ENCODE data around the gene APBB2.

Gene APBB2

GRCh38 chr4:41256740-41257256 is 42.5 kb upstream of the APBB2 start, which contains the start of gene UCHL1:
UCHL1 (plus strand) TSS chr4:41256928; CDS start chr4:41256977, 49 bp downstream.
- TF ChIP-seq CTCF (IDR thresholded peaks at IDR 0.05; ENCODE audit: low read depth, low read length): no peak
- peak; percentile 80 to 92 for DNase-seq (ENCODE audit: low read depth in 2 of 2)
- H3K4me3 ChIP-seq (replicated peaks in 1 of 2; ENCODE audit: low read depth in 2 of 2, low read length in 2 of 2): peak within 1 kb of the TSS; percentile 67 to 74

- TF ChIP-seq CTCF (IDR thresholded peaks at IDR 0.05; ENCODE audit: low read depth, low read length): no peak
- peak; percentile 36 to 40 for DNase-seq (ENCODE audit: low read depth in 2 of 2)
- H3K4me3 ChIP-seq (replicated peaks in 1 of 2; ENCODE audit: low read depth in 2 of 2, low read length in 2 of 2): peak overlapping the region; percentile 67 to 74
Observed at GRCh38 chr4:41256131-41256739, 41.9 kb upstream of the APBB2 start.

- H3K4me3 ChIP-seq (replicated peaks in 1 of 2; ENCODE audit: low read depth in 2 of 2, low read length in 2 of 2): no peak overlapping the region
- no peak for DNase-seq (ENCODE audit: low read depth in 2 of 2)
- no peak for TF ChIP-seq CTCF (IDR thresholded peaks at IDR 0.05; ENCODE audit: low read depth, low read length)
Observed at GRCh38 chr4:41245983-41246382, 31.6 kb upstream of the APBB2 start.

- no peak for DNase-seq (ENCODE audit: low read depth in 2 of 2)
- no peak overlapping the region for H3K4me3 ChIP-seq (replicated peaks in 1 of 2; ENCODE audit: low read depth in 2 of 2, low read length in 2 of 2)
- no peak for TF ChIP-seq CTCF (IDR thresholded peaks at IDR 0.05; ENCODE audit: low read depth, low read length)
Observed at GRCh38 chr4:41241919-41242318, 27.6 kb upstream of the APBB2 start.

GRCh38 chr4:41236508-41236907 is 22.2 kb upstream of the APBB2 start:
- no peak for TF ChIP-seq CTCF (IDR thresholded peaks at IDR 0.05; ENCODE audit: low read depth, low read length)
- H3K4me3 ChIP-seq (replicated peaks in 1 of 2; ENCODE audit: low read depth in 2 of 2, low read length in 2 of 2): no peak overlapping the region
- DNase-seq (ENCODE audit: low read depth in 2 of 2): no peak

GRCh38 chr4:41236032-41236431 is 21.7 kb upstream of the APBB2 start:
- no peak overlapping the region for H3K4me3 ChIP-seq (replicated peaks in 1 of 2; ENCODE audit: low read depth in 2 of 2, low read length in 2 of 2)
- TF ChIP-seq CTCF (IDR thresholded peaks at IDR 0.05; ENCODE audit: low read depth, low read length): no peak
- peak in 1 of 2 donors; percentile 31 for DNase-seq (ENCODE audit: low read depth in 2 of 2)

GRCh38 chr4:41232856-41233255 is 18.5 kb upstream of the APBB2 start:
- no peak overlapping the region for H3K4me3 ChIP-seq (replicated peaks in 1 of 2; ENCODE audit: low read depth in 2 of 2, low read length in 2 of 2)
- TF ChIP-seq CTCF (IDR thresholded peaks at IDR 0.05; ENCODE audit: low read depth, low read length): no peak
- DNase-seq (ENCODE audit: low read depth in 2 of 2): no peak
